HG03097 (cell line): Measurements from ENCODE around the gene RIMS1.

ENCODE experiments used
- ATAC-seq: cut with Tn5 transposase; IDR thresholded peaks from one replicate; pipeline ENCODE4 v1.9.1; 2021; ENCODE audit not compliant: unreplicated experiment, low FRiP score

The RIMS1 gene

DNA sequence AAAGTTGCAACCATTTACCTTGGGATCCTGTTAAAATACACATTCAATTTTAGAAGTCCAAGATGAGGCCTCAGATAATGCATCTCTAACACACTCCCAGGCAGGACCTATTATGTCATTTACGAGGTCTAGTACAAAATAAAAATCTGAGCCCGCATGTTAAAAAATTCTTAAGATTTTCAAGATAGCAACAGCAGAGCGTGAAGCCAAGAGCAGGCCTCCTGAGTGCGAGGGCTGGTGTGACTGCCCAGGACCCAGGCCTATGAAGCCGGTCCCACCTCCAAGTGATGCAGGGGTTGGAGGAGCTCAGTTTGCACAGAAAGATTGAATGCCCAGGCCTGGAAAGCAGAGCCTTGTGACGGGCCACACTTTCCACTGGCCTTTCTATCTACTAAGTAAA lies 524.4 kb downstream of the RIMS1 start:
- ATAC-seq = no peak

GRCh38 chr6:72411872-72412708 lies 525.7 kb downstream of the RIMS1 start:
- ATAC-seq = peak; percentile 83

- ATAC-seq = no peak
These were observed 526.3 kb downstream of the RIMS1 start for GRCh38 chr6:72412709-72413044.

DNA sequence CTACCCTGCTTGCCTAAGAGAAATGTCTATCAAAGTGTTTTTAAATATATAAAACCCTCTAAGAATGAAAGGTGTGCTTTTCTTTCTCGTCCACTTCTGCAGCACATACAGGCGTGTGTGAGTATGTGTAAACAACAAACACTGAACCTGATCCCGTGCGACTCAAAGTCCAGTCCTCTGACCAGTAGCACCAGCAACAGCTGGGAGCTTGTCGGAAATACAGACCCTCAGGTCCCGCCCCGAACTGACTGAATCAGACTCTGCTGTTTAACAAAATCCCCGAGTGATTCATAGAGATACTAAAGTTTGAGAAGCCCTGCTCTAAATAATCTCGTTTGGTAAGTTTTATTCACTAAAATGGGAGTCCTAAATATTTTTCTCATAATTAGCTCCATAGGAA lies 527.5 kb downstream of the RIMS1 start:
- no peak for ATAC-seq

DNA sequence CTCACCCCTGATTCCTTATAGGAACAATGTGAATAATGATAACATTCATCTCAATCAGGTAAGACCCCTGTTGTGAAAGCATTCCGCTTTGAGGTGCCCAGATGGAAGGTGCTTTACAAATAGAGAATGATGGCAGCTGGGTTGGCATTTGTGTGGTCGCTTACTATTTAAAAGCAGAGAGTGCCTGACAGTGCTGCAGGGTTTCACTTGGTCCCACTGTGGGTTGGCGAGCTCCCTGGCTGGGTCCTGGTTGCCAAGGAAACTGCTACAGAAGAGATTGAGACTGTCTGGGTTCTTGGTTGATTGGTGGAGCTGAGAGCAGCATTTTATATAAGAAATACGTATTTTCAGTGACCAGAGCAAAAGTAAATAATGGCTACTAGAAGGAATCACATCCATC lies 528.3 kb downstream of the RIMS1 start:
- no peak for ATAC-seq

- ATAC-seq = no peak
These were observed 530.6 kb downstream of the RIMS1 start for GRCh38 chr6:72416744-72417465.

DNA sequence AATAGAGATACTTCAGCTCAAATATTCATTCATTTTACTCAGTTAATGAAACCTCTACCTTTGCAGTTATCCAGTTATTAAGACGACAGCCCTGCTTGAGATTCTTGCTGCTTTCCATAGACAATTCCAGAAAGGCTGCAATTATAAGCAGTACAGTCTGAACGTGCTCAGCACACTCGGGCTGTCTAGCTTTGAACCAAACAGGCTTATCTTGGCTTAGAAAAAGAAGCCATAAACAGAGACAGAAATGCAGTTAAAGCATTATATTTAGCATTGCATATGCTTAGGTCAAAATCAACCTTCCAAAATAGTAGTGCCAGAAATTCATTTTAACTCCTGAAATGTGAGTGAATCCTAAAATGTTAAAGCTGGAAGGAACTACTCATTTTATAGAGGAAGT lies 531.4 kb downstream of the RIMS1 start:
- ATAC-seq = no peak

- no peak for ATAC-seq
These were observed 532.1 kb downstream of the RIMS1 start for GRCh38 chr6:72418495-72418894.

DNA sequence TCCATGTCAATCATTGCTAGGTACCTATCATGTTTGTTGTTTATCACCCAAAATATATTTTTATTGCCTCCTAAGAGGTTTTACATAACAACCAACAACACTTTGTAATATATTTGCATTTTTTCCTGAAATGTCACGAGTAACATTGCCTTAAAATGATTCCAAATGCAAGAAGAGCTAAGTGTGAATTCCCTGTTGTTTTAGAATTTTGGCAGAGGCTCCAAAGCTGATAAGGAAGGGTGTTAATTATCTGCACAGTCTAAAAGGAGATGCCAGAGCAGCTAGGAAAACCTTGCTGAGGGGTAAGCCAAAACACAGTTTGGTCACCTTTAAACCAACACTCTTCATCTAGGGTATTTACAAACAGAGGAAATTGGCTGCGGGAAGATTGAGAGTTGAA lies 533.6 kb downstream of the RIMS1 start:
- no peak for ATAC-seq

- ATAC-seq = no peak
These were observed 534.1 kb downstream of the RIMS1 start for GRCh38 chr6:72420409-72420808.

DNA sequence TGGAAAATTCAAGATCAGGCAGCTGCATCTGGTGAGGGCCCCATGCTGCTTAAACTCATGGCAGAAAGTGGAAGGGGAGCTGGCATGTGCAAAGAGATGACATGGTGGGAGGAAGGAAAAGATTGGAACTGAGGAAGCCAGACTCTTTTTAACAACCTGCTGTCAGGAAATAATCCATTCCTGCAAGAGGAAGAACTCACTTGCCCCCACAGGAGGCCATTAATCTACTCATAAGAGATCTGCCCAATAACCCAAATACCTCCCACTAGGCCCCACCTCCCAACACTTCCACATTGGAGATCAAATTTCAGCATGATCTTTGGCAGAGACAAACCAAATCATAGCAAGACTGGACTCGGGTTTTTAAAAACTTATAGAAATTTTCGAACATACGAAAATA lies 535.0 kb downstream of the RIMS1 start:
- ATAC-seq = no peak

GRCh38 chr6:72422171-72422570 lies 535.8 kb downstream of the RIMS1 start:
- no peak for ATAC-seq

- no peak for ATAC-seq
These were observed 538.1 kb downstream of the RIMS1 start for GRCh38 chr6:72424476-72424875.

GRCh38 chr6:72425003-72425681 lies 538.8 kb downstream of the RIMS1 start:
- ATAC-seq = no peak

GRCh38 chr6:72440611-72441010 lies 554.3 kb downstream of the RIMS1 start:
- no peak for ATAC-seq

DNA sequence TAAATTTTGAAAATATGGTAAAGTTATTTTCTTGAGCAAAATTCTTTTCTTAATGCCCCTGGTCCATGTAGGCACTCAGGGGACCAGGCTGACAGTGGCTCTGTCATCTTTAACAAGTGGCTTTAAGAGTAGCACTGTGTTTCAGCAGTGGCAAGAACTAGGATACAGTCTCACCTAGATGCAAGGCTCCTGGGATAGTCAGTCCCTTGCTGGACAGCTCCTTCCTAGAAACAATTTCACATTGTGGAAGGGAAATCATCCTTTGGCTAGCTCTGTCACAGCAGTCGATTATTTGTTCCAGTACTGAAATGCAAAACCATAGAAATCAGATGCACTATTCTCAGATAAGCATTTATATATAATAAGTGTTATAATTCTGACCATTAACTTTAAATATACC lies 560.1 kb downstream of the RIMS1 start:
- ATAC-seq = no peak
